ENCODE measurements around the gene CFAP77. TPM values are rescaled to one million over a fixed set of nuclear protein-coding genes. Genes with fewer than 3 reads are reported as not detected.

CFAP77 gene
- under 0.01 TPM in 1 of 2 replicates, not detected in the other for total RNA-seq

DNA sequence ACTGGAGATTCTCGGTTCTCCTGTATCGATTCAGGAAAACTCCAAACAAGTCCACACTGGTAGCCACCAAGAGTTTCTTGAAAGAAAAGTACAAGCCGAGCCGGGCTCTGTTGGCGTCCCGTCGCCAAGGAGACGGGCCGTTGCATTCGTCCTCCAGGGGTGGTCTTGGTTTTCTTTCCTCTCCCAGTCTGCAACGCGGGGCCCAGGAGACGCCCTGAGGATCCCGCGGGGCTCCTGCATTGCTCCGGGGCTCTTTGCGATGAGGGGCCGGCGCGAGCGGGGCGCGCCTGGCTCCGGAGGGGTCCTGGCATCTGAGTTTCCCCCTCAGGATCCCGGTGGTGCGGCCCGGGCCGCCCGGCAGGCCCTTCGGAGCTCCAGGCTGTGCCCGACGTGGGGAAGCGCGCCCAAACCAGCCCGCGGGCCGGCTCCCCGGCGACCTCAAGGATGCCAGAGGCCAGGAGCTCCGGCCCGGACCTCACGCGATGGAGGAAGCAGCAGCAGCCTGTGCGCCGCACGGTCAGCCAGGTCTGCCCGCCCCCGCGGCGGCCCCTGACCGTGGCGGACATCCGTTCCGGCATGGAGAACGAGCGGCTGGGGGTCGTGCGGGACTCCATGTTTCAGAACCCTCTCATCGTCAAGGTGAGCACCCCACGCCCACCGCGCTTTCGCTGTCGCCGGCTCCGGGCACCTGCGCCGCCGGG lies at the start of gene CFAP77:
Gene CFAP77 (plus strand): TSS at position 384 of the 701 bp plus-strand sequence. CDS start 61 bp downstream, at position 445.
- TF ChIP-seq, protein P1, sequence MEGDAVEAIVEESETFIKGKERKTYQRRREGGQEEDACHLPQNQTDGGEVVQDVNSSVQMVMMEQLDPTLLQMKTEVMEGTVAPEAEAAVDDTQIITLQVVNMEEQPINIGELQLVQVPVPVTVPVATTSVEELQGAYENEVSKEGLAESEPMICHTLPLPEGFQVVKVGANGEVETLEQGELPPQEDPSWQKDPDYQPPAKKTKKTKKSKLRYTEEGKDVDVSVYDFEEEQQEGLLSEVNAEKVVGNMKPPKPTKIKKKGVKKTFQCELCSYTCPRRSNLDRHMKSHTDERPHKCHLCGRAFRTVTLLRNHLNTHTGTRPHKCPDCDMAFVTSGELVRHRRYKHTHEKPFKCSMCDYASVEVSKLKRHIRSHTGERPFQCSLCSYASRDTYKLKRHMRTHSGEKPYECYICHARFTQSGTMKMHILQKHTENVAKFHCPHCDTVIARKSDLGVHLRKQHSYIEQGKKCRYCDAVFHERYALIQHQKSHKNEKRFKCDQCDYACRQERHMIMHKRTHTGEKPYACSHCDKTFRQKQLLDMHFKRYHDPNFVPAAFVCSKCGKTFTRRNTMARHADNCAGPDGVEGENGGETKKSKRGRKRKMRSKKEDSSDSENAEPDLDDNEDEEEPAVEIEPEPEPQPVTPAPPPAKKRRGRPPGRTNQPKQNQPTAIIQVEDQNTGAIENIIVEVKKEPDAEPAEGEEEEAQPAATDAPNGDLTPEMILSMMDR (IDR thresholded peaks at IDR 0.05; ENCODE audit: insufficient read depth, low read depth, low read length) = no peak
- peak within 1 kb of the TSS; percentile 54 for H3K4me3 ChIP-seq (ENCODE audit: low read depth, low read length)
- peak; percentile 56 for DNase-seq (ENCODE audit: low read depth)

DNA sequence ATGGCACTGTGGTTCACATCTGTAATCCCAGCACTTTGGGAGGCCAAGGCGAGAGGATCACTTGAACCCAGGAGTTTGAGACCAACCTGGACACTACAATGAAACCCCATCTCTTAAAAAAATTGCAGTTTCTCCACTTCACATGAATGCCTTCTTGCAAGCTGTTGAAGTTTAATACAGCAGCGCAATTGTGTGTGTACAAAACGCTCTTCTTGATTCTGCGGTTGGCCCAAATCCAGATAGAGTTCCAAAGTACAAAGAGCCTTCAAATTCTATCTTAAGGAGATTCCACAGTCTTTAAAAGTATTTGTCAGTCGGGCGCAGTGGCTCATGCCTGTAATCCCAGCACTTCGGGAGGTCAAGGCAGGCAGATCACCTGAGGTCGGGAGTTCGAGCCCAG lies 45.9 kb upstream of the CFAP77 start:
- DNase-seq (ENCODE audit: low read depth) = no peak
- no peak overlapping the region for H3K4me3 ChIP-seq (ENCODE audit: low read depth, low read length)
- TF ChIP-seq, protein P1 (IDR thresholded peaks at IDR 0.05; ENCODE audit: insufficient read depth, low read depth, low read length) = no peak

DNA sequence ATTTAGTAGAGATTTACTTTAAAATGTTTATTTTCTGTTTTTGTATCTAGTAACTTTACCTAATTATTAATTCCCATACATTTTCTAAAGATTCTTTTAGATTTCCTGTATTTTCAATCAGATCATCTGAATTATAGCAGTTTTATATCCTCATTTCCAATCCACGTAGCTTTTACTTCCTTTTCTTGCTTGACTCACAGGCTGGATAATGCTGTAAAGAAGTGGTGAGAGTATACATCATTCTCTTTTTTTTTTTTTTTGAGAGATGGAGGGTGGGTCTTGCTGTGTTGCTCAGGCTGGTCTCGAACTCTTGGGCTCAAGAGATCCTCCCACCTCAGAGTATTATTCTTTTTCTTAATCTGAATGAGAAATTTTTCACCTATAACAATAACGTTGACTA lies 44.0 kb upstream of the CFAP77 start:
- DNase-seq (ENCODE audit: low read depth) = no peak
- TF ChIP-seq, protein P1 (IDR thresholded peaks at IDR 0.05; ENCODE audit: insufficient read depth, low read depth, low read length) = no peak
- no peak overlapping the region for H3K4me3 ChIP-seq (ENCODE audit: low read depth, low read length)

DNA sequence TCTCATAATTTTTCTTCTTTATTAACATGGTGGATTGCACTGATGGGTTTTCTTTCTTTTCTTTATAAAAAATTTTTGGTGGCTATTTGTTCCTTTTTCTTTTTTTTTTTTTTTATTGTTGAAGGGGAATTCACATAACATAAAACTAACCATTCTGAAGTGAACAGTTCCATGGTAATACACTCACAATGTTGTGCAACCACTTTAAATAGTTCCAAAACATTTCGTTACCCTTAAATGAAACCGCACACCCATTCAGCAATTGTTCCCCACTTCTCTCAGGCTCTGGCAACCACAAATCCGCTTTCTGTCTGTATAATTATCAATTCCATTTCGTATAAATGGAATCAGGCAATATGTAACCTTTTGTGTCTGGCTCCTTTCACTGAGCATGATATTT lies 43.5 kb upstream of the CFAP77 start:
- DNase-seq (ENCODE audit: low read depth) = no peak
- TF ChIP-seq, protein P1 (IDR thresholded peaks at IDR 0.05; ENCODE audit: insufficient read depth, low read depth, low read length) = no peak
- no peak overlapping the region for H3K4me3 ChIP-seq (ENCODE audit: low read depth, low read length)

DNA sequence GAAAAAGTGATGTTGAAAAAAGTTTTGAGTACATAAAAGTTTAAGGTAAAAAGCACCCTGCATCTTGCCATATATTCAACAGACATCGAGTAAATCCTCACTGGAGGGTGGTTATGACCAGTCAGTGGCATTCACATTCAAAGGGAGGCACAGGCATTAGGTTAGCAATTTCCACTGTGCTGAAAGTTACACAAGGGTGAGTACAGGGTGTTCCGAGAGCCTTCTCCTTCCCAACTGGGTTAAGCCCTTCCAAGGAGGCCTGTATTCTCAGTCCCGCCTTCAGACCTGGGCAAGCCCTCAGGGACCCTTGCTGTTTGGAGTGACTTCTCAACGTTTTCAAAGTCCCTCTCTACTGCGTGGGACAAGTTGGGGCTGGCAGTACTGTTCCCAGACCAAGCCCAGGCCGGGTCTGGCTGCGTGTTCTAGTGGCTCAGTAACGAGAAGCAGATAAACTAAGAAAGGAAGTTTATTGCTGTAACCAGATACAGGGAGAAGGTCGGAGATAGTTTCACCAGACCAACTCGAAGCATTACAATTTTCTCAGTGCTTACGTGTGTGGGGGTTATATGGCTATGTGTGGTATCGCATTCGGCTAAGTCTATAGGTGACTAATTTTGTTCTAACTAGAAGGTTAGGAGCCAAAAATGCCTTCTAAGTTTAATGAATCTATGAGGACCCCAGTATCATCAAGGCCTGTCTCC lies 42.2 kb upstream of the CFAP77 start:
- no peak overlapping the region for H3K4me3 ChIP-seq (ENCODE audit: low read depth, low read length)
- TF ChIP-seq, protein P1 (IDR thresholded peaks at IDR 0.05; ENCODE audit: insufficient read depth, low read depth, low read length) = no peak
- DNase-seq (ENCODE audit: low read depth) = peak; percentile 19

DNA sequence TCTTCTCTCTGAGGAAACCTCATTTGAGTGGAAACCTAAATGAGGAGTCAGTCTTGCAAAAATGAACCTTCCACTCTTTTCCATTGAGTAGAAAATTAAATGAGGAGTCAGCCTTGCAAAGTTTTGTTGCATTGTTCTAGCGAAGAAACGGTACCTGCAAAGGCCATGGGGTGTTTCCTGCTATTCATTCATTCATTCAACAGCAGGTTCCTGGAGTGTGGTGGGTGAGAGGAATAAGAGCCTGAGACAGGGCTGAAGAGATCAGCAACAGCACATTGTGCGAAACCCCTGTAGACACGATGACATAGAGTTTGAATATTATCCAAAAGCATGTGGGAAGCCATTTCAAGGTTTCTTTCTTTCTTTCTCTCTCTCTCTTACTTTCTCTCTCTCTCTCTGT lies 40.6 kb upstream of the CFAP77 start:
- H3K4me3 ChIP-seq (ENCODE audit: low read depth, low read length) = no peak overlapping the region
- DNase-seq (ENCODE audit: low read depth) = no peak
- TF ChIP-seq, protein P1 (IDR thresholded peaks at IDR 0.05; ENCODE audit: insufficient read depth, low read depth, low read length) = no peak

Measured in fibroblast of villous mesenchyme (primary cell).